Hepatocyte (in vitro differentiated cells): ENCODE results near the gene CFAP69. TPM values are rescaled to one million over a fixed set of nuclear protein-coding genes. Genes with fewer than 3 reads are reported as not detected.

Experiments used
- DNase-seq: peaks from one replicate; pipeline ENCODE4 v3.0.0-alpha.2; 2016; ENCODE audit warnings: low spot score
- H2AFZ ChIP-seq: fragments of 200-600 bp; sonication (generic); 2 replicates; pipeline ENCODE4 v1.6.0; 2016; ENCODE audit warnings: antibody characterized with exemption, mild to moderate bottlenecking
- H3K27ac ChIP-seq: fragments of 200-600 bp; sonication (generic); 2 replicates; pipeline ENCODE4 v1.5.1; 2016; ENCODE audit warnings: mild to moderate bottlenecking
- H3K27me3 ChIP-seq: fragments of 200-600 bp; sonication (generic); 2 replicates; pipeline ENCODE4 v1.6.1; 2016
- H3K36me3 ChIP-seq: fragments of 200-600 bp; sonication (generic); replicated peaks from 2 replicates; pipeline ENCODE4 v1.5.1; 2016; ENCODE audit warnings: low read depth; ENCODE audit not compliant: insufficient read depth
- H3K4me1 ChIP-seq: fragments of 200-600 bp; sonication (generic); 2 replicates; pipeline ENCODE4 v1.5.1; 2016; ENCODE audit warnings: mild to moderate bottlenecking, moderate library complexity; ENCODE audit not compliant: insufficient read depth
- H3K4me2 ChIP-seq: fragments of 200-600 bp; sonication (generic); 2 replicates; pipeline ENCODE4 v1.6.0; 2016
- H3K4me3 ChIP-seq: fragments of 200-600 bp; sonication (generic); 2 replicates; pipeline ENCODE4 v1.5.1; 2016; ENCODE audit warnings: mild to moderate bottlenecking
- H3K79me2 ChIP-seq: fragments of 200-600 bp; sonication (generic); 2 replicates; pipeline ENCODE4 v1.6.0; 2017; ENCODE audit warnings: mild to moderate bottlenecking
- H3K9me2 ChIP-seq: fragments of 200-600 bp; sonication (generic); replicated peaks from 2 replicates; pipeline ENCODE4 v1.6.0; 2017; ENCODE audit warnings: mild to moderate bottlenecking; ENCODE audit not compliant: insufficient read depth
- H3K9me3 ChIP-seq: fragments of 200-600 bp; sonication (generic); 2 replicates; pipeline ENCODE4 v1.5.1; 2016; ENCODE audit warnings: low read depth, mild to moderate bottlenecking
- H4K20me1 ChIP-seq: fragments of 200-600 bp; sonication (generic); 2 replicates; pipeline ENCODE4 v1.6.0; 2016; ENCODE audit warnings: mild to moderate bottlenecking; ENCODE audit not compliant: insufficient read depth, poor library complexity, severe bottlenecking
- CTCF ChIP-seq: fragments of 200-600 bp; sonication (generic); IDR thresholded peaks from 2 replicates; pipeline ENCODE4 v1.5.1; 2016; ENCODE audit warnings: antibody characterized with exemption, mild to moderate bottlenecking; ENCODE audit not compliant: poor library complexity
- EZH2 ChIP-seq: fragments of 200-600 bp; sonication (generic); IDR thresholded peaks from 2 replicates; pipeline ENCODE4 v1.6.1; 2016; ENCODE audit warnings: antibody characterized with exemption, mild to moderate bottlenecking, borderline replicate concordance
- EZH2phosphoT487 ChIP-seq: fragments of 200-600 bp; sonication (generic); IDR thresholded peaks from one replicate; pipeline ENCODE4 v1.6.1; 2018; ENCODE audit warnings: antibody characterized with exemption, mild to moderate bottlenecking, low read depth, moderate library complexity; ENCODE audit not compliant: unreplicated experiment, severe bottlenecking
- WGBS: methylation state at CpG from one replicate; pipeline ENCODE4 v1.1.6; 2016; ENCODE audit warnings: low lambda C conversion rate; ENCODE audit errors: missing lambda C conversion rate; 5-methylcytosine and 5-hydroxymethylcytosine counted together
- polyA plus RNA-seq: library from polyadenylated mRNA; unstranded; fragments of >200 nt; fragmentation: Nextera tagmentation; extraction: Ambion mirVana; gene quantifications from 2 replicates; pipeline ENCODE4 v1.2.1, GENCODE V29; 2016
- total RNA-seq: library from RNA; depleted of rRNA; stranded (reverse); fragments of >200 nt; gene quantifications from 2 replicates; pipeline ENCODE4 v1.2.3, GENCODE V29; 2014

Gene CFAP69
- total and polyA plus RNA-seq, 2 experiments from 2014 or later: 1.6 to 4.3 TPM

GRCh38 chr7:90209776-90210175 is 35.2 kb upstream of the CFAP69 start:
- Histone ChIP-seq H3K9me2 (no peaks in the 10 kb centered on the region), H3K79me2 (peaks cover 9% of the 10 kb centered on the region), H3K36me3 (no peaks in the 10 kb centered on the region), H3K27ac (no peak overlapping the region), H4K20me1 (no peaks in the 10 kb centered on the region), H3K27me3 (no peaks in the 10 kb centered on the region), H3K4me3 (no peak overlapping the region), H2AFZ (no peak overlapping the region), H3K9me3 (no peaks in the 10 kb centered on the region), H3K4me2 (no peak overlapping the region), H3K4me1 (peaks cover 8% of the 10 kb centered on the region)
- WGBS: 79% methylated on average over 1 of the region's 1 CpG
- no peak for DNase-seq
- TF ChIP-seq EZH2 (no peak), CTCF (no peak), EZH2phosphoT487 (no peak)

- Histone ChIP-seq H3K9me2 (no peaks in the 10 kb centered on the region), H2AFZ (peak overlapping the region; percentile 92), H4K20me1 (no peaks in the 10 kb centered on the region), H3K4me3 (no peak overlapping the region), H3K27ac (peak overlapping the region; percentile 91), H3K36me3 (no peaks in the 10 kb centered on the region), H3K9me3 (no peaks in the 10 kb centered on the region), H3K4me2 (peak overlapping the region; percentile 90), H3K4me1 (peaks cover 8% of the 10 kb centered on the region), H3K79me2 (peaks cover 9% of the 10 kb centered on the region), H3K27me3 (no peaks in the 10 kb centered on the region)
- TF ChIP-seq EZH2phosphoT487 (no peak), CTCF (no peak), EZH2 (no peak)
- 52% methylated on average over 5 of the region's 5 CpGs for WGBS
- DNase-seq: no peak
Observed at GRCh38 chr7:90210475-90210874, 34.5 kb upstream of the CFAP69 start.

- peak overlapping the region; percentile 92 for H2AFZ ChIP-seq
- peak overlapping the region; percentile 90 for H3K4me2 ChIP-seq
- H3K79me2 ChIP-seq: peaks cover 9% of the 10 kb centered on the region
- no peaks in the 10 kb centered on the region for H4K20me1 ChIP-seq
- TF ChIP-seq EZH2phosphoT487 (no peak), CTCF (no peak), EZH2 (no peak)
- H3K9me2 ChIP-seq: no peaks in the 10 kb centered on the region
- no peaks in the 10 kb centered on the region for H3K27me3 ChIP-seq
- H3K36me3 ChIP-seq: no peaks in the 10 kb centered on the region
- peak overlapping the region; percentile 23 for H3K4me3 ChIP-seq
- WGBS: 7% methylated on average over 11 of the region's 11 CpGs
- peak overlapping the region; percentile 91 for H3K27ac ChIP-seq
- no peaks in the 10 kb centered on the region for H3K9me3 ChIP-seq
- DNase-seq: peak; percentile 44
- peaks cover 8% of the 10 kb centered on the region for H3K4me1 ChIP-seq
Observed at GRCh38 chr7:90210981-90211380, 34.0 kb upstream of the CFAP69 start.
